ENCODE results near the gene PTBP3. TPM values are rescaled to one million over a fixed set of nuclear protein-coding genes. Genes with fewer than 3 reads are reported as not detected.

PTBP3 gene, protein sequence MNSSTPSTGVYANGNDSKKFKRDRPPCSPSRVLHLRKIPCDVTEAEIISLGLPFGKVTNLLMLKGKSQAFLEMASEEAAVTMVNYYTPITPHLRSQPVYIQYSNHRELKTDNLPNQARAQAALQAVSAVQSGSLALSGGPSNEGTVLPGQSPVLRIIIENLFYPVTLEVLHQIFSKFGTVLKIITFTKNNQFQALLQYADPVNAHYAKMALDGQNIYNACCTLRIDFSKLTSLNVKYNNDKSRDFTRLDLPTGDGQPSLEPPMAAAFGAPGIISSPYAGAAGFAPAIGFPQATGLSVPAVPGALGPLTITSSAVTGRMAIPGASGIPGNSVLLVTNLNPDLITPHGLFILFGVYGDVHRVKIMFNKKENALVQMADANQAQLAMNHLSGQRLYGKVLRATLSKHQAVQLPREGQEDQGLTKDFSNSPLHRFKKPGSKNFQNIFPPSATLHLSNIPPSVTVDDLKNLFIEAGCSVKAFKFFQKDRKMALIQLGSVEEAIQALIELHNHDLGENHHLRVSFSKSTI
- 15.6 and 17.5 TPM in 2 replicates for total RNA-seq (2012; rRNA removed)
- 8.6 and 11.3 TPM in 2 replicates for polyA plus RNA-seq (2012; rRNA removed)
- polyA plus RNA-seq (2012; cell fraction: cytosol; rRNA removed): 2.1 and 5.1 TPM in 2 replicates
- polyA plus RNA-seq (2012; cell fraction: nucleus; rRNA removed; ENCODE audit: low replicate concordance): 10.0 and 15.9 TPM in 2 replicates
- percentile 92 among the genes with signal in this experiment for Bru-seq, nascent RNA
- BruChase-seq, experiment 1, labeled RNA remaining after a 6-hour chase: percentile 86 among the genes with signal in this experiment
- BruChase-seq, experiment 2, labeled RNA remaining after a 2-hour chase: percentile 91 among the genes with signal in this experiment
- long read RNA-seq, full-length matches to known transcripts: 1 of 9 reads
- long read RNA-seq, partial matches to known transcripts: 0 of 9 reads
- long read RNA-seq, other reads (novel, unspliced or antisense): 8 of 9 reads

- ChIA-PET CTCF (interaction anchor here (0.6 to 2.4 kb wide), 3 partner anchors 13 to 264 kb away, joined by 3 to 11 read pairs (median 3); no protein-coding TSS in a partner anchor), POLR2A (ENCODE audit: unreplicated experiment) (interaction anchor here (0.6 to 1.0 kb wide), 2 partner anchors 36 to 241 kb away, joined by 3 to 5 read pairs; no protein-coding TSS in a partner anchor)
- dilution Hi-C loops (cut with HindIII; ENCODE audit: low sequenced_read_pairs, unreplicated experiment): no loop called here
- intact Hi-C loops (cut with micrococcal nuclease): loop anchor here (5.0 to 10.0 kb wide), 2 partner anchors 111 to 568 kb away; no protein-coding TSS in a partner anchor
- no peaks in the 10 kb centered on the region for H3K9me1 ChIP-seq (ENCODE audit: insufficient read depth, low read length)
- in situ Hi-C loops (cut with MboI; ENCODE audit: low sequenced_read_pairs): no loop called here
- peaks cover 3% of the 10 kb centered on the region; the same call in 1 of the 2 replicates for H3K4me1 ChIP-seq (ENCODE audit: control insufficient read depth, insufficient read depth, low read length)
- no peaks in the 10 kb centered on the region for H3K36me3 ChIP-seq (ENCODE audit: control insufficient read depth, insufficient read depth, low read length)
- DNase-seq: peak; percentile 48
- H3K14ac ChIP-seq (replicated peaks; ENCODE audit: low read depth, low read length): peak within 1 kb of the TSS; percentile 91
- TF ChIP-seq MXI1 (IDR thresholded peaks at IDR 0.05; ENCODE audit: borderline replicate concordance, low read depth, low read length): peak; percentile 48; the same call in 1 of the 2 replicates
- no peak for TF ChIP-seq SMC3 (IDR thresholded peaks at IDR 0.05; ENCODE audit: low read depth, low read length)
- TF ChIP-seq CEBPB (IDR thresholded peaks at IDR 0.05; ENCODE audit: low read depth, low read length): no peak
- TF ChIP-seq RCOR1 (IDR thresholded peaks at IDR 0.05; ENCODE audit: insufficient replicate concordance, low read length): no peak
- TF ChIP-seq POLR2A (IDR thresholded peaks at IDR 0.05; ENCODE audit: low read depth, low read length): peak; percentile 66
- TF ChIP-seq, protein P1, sequence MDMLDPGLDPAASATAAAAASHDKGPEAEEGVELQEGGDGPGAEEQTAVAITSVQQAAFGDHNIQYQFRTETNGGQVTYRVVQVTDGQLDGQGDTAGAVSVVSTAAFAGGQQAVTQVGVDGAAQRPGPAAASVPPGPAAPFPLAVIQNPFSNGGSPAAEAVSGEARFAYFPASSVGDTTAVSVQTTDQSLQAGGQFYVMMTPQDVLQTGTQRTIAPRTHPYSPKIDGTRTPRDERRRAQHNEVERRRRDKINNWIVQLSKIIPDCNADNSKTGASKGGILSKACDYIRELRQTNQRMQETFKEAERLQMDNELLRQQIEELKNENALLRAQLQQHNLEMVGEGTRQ (IDR thresholded peaks at IDR 0.05; ENCODE audit: low read depth, low read length): no peak
- TF ChIP-seq CTCF (conservative IDR thresholded peaks at IDR 0.05; ENCODE audit: low read depth, low read length): no peak
- TF ChIP-seq NFE2L2 (IDR thresholded peaks at IDR 0.05; ENCODE audit: low read depth, low read length): no peak
- peak; percentile 54; the same call in 1 of the 2 replicates for TF ChIP-seq MAZ (IDR thresholded peaks at IDR 0.05; ENCODE audit: borderline replicate concordance, low read depth, low read length)
- peak within 1 kb of the TSS; percentile 100 for H3K4me2 ChIP-seq (ENCODE audit: low read depth, low read length)
- H4K8ac ChIP-seq (ENCODE audit: low read depth in 2 of 2, low read length in 2 of 2): peak within 1 kb of the TSS; percentile 54 to 94
- BruUV-seq (replicated peaks): no TSS peak
- H2BK15ac ChIP-seq (ENCODE audit: low read depth, low read length): peak within 1 kb of the TSS; percentile 73; the same call in 1 of the 3 replicates
- peak within 1 kb of the TSS; percentile 87 for H2BK120ac ChIP-seq (ENCODE audit: low read depth, low read length)
- H3K56ac ChIP-seq (ENCODE audit: extremely low read depth, insufficient read depth, low read length): peak within 1 kb of the TSS; percentile 78
- H3K27ac ChIP-seq (ENCODE audit: insufficient read depth, low read length): peak within 1 kb of the TSS; percentile 94
- peak within 1 kb of the TSS; percentile 92 for H3K23ac ChIP-seq (ENCODE audit: low read depth, low read length)
- peaks cover 17% of the 10 kb centered on the region for H4K20me1 ChIP-seq (ENCODE audit: insufficient read depth, low read length)
- ATAC-seq (ENCODE audit: low read depth): peak; percentile 60
- no peaks in the 10 kb centered on the region for H3K9me3 ChIP-seq (ENCODE audit: control insufficient read depth, insufficient read depth, low read length)
- peak within 1 kb of the TSS; percentile 92 for H2BK5ac ChIP-seq (ENCODE audit: low read depth, low read length, poor library complexity, severe bottlenecking)
- peak within 1 kb of the TSS; percentile 25; the same call in 1 of the 2 replicates for H2AK5ac ChIP-seq (ENCODE audit: low read depth, low read length)
- H4K91ac ChIP-seq (ENCODE audit: insufficient read depth, low read depth, low read length): peak within 1 kb of the TSS; percentile 88
- H2BK20ac ChIP-seq (ENCODE audit: low read depth, low read length): no peak within 1 kb of the TSS
- peak within 1 kb of the TSS; percentile 84 for H3K4ac ChIP-seq (ENCODE audit: low read depth, low read length)
- peak within 1 kb of the TSS; percentile 93 for H3K9ac ChIP-seq (ENCODE audit: low read depth, low read length)
- H3K79me1 ChIP-seq (ENCODE audit: low read depth in 1 of 2, low read length in 2 of 2): peaks cover 0 to 20% of the 10 kb centered on the region in 2 experiments; a peak in 3 of 4 replicates
- H2AFZ ChIP-seq (replicated peaks; ENCODE audit: low read length, poor library complexity): peak within 1 kb of the TSS; percentile 98
- peak within 1 kb of the TSS; percentile 99 for H2AK9ac ChIP-seq (replicated peaks; ENCODE audit: low read depth, low read length, poor library complexity)
- H3K4me3 ChIP-seq (ENCODE audit: insufficient read depth, low read depth, low read length): peak within 1 kb of the TSS; percentile 95
- no peaks in the 10 kb centered on the region for H3K27me3 ChIP-seq (ENCODE audit: control insufficient read depth, insufficient read depth, low read length)
- peak within 1 kb of the TSS; percentile 98 for H3K18ac ChIP-seq (ENCODE audit: low read depth, low read length)
- 0% methylated on average over 59 of the region's 90 CpGs; no CpG with 5 or more reads in 1 of the 2 experiments for WGBS, 2 experiments (ENCODE audit: extremely low coverage in 2 of 2, insufficient read length in 1 of 2)
- H4K5ac ChIP-seq (ENCODE audit: low read depth, low read length): peak within 1 kb of the TSS; percentile 99
These were observed at the start of gene PTBP3 for GRCh38 chr9:112332977-112333638. PTBP3 (minus strand) TSS chr9:112333619; CDS start chr9:112297865, 35,754 bp downstream.

Measured in IMR-90 (cell line).